HG02852 (cell line): Measurements from ENCODE around the gene OPHN1.

Source experiments
- ATAC-seq: cut with Tn5 transposase; IDR thresholded peaks from one replicate; pipeline ENCODE4 v1.9.1; 2021; ENCODE audit warnings: mild to moderate bottlenecking, moderate library complexity; ENCODE audit not compliant: unreplicated experiment

OPHN1 gene

DNA sequence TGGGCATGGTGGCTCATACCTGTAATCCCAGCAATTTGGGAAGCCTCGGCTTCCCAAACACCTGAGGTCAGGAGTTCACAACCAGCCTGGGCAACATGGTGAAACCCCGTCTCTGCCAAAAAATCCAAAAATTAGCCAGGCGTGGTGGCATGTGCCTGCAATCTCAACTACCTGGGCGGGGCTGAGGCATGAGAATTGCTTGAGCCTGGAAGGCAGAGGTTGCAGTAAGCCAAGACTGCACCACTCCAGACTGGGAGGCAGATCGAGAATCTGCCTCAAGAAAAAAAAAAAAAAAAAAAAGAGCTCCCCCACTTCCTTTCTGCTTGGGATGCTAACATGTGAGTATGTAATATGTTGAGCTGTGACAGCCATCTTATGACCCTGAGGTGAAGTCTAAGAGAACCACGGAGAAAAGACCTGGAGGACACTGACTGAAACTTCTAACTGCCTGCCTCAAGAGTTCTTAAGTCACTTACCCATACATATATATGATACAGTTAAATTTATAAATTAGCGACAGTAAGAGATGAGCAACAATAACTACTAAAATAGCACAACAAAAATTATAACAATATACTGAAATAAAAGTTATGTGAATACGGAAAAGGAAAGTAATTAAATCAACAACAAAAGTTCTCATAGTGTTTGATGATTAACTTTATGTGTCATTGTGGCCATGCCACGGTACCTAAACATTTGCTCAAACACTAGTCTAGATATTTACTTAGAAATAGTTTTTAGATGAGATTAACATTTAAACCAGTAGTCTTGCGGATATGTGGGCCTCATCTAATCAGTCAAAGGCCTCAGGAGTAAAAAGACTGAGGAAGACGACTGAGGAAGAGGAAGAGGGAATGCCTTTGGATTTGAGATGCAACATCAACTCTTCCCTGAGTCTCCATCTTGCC is 178.3 kb downstream of the OPHN1 start:
- no peak for ATAC-seq

DNA sequence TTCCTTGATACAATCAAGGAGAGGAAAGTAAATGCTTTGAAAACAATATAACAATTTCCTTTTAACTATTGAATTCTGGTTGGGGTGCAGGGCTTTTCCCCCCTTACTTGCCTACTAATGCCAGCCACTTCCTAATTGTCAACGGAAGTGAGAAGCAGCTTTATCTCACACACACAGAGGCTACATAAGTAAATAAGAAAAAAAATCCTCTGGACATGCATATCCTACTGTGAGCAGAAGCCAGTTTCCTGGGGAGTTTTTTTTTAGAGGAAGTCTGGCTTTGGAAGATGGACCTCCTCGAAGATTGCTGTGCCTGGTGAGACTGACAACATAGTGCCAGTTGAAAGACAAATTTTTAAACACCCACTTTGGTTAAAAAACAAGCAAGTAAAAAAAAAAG is 180.6 kb downstream of the OPHN1 start:
- ATAC-seq: no peak

DNA sequence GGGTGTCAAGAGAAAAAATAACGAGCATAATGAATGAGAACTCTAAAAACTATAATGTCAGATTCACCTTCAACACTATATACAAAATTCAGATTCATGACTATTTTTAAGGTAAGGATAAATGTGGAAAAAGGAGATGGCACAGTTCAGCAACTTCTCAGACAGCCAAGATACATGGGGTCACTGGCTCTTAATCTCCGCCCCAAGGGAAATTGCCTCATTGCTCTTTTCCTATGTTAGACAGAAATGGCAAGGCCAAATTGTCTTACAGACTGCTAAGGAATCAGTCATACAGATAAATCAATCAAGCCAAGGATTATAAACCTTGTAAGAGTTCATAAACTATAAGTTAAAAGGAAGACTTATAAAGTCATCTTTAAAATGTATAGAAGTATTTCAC is 183.4 kb downstream of the OPHN1 start:
- ATAC-seq: no peak

DNA sequence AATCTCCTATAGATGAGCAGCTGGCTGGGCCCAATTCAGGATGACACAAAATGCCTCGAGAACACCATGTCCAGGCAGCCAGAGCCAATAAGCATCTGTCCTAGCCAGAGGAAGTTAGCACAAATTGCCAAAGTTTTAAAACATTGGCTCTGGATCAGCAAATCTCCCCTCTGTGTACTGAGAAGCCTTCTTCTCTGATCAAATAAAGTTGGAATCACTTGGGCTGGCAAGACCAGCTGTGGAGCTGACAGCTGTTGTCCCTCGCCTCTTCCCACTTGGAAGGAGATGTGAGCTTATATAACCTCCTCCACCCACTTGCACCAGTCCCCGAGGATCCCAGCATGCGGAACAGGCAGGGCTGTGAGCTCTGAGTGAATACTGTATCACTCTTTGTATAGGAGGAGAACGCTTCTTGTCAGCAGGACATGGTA is 183.9 kb downstream of the OPHN1 start:
- no peak for ATAC-seq

DNA sequence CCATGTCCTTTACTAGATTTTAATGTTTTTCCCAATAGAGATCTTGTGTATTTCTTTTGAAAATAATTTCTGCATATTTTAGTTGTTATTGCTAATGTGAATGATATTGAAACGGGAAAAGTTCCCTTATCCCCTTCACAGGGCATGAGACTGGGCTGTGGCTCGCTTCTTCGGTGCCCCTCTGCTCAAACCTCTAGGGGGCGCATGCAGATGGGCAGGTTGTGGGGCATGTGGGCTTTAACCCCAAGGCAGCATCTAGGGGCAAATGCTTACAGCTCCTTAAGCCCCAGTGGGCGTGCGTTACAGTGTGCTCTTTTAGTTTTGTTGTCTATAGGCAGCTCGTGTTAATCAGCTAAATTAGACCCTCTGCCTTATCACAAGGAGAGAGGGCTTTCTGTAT is 194.7 kb downstream of the OPHN1 start:
- ATAC-seq: no peak

DNA sequence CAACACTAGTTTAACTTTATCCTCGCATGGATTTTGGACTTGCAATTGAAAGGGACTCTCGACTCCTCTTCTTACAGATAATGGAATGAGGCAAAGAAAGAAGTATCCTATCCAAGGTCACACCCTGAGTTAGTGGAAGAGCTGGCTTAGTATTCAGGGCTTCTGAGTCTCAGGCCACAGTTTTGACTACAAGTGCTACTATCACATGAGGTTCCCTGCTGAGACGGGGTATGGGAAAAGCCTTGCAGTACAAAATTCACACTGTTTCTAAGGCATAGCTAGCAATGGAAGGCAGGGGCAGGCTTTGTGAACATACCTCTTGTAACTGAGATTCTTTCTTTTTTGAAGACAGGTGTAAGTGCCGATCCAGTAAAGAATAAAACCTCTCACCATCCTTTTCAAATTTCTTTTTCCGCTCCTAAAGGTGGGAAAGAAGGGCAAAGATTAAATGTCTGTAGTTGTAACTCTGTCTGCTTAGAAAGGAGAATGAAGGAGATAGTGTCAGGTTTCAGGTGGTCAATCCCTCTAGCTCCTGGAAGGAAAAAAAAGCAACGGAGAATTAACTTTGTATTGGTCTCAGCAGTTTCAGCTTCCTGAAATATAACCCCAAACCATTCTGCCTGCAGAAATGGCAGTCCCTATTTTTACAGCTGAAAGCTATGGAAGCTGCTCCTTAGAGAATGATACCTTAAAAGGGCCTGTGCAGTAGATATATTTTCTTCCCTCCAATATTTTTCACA is 199.0 kb downstream of the OPHN1 start:
- no peak for ATAC-seq

DNA sequence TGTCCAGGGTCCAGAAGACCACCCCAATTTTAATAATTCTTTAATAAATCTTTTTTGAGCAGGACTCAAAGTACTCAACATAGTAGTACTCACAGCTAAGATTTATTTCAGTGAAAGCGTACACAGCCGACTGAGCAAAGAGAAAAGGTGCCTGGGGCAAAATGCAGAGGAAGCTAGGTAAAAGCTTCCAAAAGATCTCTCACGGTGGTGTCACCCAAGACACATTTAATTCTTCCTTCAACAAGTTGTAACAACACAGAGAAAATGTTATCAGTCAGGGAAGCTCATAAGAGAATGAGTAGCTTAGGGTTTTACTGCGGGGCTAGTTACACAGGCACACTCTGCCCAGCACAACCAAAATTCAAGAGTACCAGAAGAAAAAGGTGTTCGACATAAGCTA is 201.1 kb downstream of the OPHN1 start:
- no peak for ATAC-seq

DNA sequence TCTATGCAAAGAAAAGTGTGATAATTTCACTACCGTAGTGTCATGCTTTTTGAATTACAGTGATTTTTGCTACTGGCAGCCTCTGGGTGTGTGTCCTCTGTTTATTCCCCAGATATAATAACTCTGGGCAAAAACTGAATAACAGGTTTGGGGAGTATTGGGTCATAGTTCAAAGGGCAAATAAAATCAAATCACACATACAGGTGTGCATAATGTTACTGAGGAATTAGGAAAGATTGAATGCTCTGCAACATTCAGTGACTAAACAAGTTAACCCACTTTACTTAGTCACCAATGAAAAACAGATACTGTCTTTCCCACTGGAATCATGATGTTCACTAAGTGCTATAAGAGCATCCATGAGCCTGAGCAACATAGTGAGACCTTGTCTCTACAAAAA is 224.3 kb downstream of the OPHN1 start:
- no peak for ATAC-seq

DNA sequence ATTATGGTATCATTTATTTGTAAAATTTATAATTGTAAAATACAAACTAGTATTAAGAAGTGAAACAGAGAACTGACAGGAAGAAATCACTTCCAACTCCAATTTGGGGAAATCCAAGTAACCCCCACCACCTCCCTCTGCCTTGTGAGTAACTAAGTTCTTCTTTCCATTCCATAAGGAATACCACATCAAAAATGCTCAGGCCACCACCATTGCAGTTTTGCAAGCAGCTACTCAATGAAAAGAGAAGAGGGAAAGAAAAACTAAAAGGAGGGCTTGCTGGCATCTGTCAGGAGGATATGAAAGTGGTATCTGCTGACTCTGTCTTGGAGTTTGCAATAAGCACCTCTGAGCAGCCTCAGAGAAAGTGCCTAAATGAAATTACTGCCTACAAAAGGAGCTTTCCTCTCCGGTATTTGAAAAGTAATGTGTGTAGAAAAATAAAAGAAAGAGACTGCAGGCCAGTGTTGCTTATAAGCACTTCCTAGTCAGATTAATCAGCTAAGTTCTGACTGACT is 228.7 kb downstream of the OPHN1 start:
- ATAC-seq: no peak

DNA sequence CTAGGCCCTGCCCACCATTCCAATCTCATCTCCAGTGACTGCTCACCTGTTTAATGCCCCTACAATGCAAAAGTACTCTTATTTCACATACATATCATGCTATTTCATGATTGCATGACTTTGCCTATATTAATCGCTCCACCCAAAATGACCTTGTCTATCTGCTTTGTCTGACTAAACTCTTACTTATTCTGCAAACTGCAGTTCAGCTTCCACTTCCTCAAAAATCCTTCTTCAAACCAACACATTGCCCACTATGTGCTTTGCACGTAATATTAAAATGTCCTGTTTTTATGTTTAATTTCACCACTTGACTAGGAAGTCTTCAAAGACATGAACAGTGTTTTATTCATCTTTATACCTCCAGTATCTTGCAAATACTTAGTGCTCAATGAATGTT is 229.6 kb downstream of the OPHN1 start:
- no peak for ATAC-seq

DNA sequence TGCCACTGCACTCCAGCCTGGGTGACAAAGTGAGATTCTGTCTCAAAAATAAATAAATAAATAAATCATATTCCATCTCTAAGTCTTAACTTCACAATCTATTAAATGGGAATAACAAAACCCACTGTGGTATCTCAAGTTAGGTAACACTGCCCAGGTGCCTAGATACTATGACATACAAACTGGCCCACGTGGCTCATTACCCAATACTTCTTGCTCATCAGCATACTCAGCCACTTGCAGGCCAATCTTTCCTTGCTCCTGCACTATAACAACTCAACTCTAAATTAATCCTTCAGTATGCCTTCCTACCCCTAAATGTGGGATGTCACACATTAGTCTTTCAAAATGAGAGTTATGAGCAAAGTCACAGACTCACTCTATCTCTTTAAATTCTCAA is 230.1 kb downstream of the OPHN1 start:
- no peak for ATAC-seq

DNA sequence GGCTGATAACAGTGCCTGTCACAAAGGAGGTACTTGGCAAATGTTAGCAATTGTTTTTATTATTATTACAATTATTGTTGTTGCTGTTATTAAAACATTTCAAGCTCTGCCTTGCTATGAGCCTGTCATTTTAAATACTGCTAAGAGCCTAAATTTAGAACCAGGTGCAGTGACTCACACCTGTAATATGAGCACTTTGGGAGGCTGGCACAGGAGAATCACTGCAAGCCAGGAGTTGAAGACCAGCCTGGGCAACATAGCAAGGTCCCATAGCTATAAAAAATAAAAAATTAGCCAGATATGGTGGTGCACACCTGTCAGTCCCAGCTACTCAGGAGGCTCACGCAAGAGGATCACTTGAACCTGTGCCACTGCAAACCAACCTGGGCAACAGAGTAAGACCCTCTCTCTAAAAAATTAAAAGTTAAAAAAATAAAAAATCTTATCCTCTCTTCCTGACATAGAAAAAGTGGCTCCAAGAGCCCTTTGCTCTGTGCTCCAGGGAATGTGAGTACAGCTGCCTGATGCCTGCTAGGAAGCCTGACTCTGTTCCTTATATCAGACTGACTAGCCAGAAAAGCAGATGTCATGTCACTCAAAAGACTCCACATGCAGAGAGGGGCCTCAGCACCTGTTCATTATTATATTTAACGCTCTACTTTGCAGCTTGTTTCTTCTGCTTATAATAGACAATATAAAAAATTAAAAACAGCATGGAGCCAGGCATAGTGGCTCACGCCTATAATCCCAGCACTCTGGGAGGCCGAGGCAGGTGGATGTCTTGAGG is 234.0 kb downstream of the OPHN1 start:
- no peak for ATAC-seq

DNA sequence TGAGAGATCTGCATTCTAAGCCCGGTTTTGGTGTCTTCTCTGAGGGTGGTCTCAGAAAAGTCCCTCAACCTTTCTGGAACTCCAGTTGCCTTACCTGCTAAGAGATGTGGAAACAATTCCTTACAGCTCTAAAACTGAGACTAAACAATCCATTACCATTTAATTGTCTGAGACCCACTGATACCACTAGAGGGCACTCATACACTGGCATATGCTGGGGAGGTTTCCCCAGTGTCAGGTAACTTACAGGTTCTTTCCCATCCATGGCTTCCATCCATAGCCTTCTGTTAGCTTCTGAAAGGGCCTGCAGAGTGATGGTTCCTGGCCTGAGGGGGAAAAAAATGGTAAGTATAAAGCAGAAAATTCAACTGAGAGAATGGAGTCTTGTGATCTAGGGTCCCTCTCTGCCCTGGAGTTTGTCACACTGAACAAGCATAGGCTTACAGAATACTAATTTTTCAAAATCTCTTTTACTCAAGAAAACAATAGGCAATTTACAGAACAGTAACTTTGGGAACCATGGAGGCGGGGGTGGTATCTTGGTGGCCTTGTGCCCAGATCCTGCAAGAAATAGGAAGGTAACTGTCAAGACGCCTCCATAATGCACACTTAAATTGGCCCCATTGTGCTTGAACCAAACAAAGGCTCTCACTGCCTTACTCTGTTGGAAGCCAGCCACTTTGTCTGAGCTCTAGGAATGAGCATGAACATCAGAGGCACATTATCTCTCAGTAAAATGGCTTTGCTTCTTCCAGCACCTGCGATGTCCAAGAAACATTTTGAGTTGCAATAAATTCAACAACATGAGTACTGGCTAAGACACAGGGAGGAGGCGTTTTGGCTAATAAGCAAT is 236.1 kb downstream of the OPHN1 start:
- ATAC-seq: peak; percentile 83

DNA sequence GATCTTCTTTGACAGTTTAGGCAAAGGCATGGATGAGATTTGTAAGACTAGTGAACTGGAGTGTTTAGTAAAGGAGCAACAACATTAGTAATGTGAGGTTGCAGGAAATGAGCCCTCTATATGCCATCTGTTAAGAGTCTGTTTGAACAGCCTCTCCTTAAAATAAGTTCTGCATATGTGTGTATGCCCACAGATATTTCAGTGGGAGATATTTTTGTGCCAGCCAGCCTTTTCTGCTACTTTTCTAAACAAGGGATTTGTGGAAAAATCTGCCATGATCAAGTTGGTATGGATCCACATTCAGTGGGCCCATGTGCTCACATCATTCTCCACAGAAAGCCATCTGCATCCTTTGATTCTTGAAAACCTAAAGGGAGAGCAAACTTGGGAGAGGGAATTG is 237.7 kb downstream of the OPHN1 start:
- no peak for ATAC-seq

DNA sequence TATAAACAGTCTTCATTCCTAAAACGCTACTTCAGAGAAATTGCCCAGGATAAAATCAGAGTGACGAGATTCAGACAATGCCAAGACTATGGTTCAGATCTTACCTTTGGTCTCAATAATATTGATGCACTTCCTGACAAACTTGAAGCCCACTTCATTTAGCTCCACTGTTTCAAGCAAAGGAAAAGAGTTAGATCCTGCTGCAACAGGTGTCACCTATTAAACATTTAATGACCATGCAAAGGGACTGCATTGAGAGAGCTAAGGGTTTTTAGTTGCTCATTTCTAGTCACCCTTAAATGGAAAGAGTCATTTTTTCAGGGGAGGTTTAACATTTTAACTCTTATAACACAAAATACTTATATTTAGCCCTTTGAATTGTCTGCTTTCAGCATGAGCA is 239.5 kb downstream of the OPHN1 start:
- no peak for ATAC-seq

DNA sequence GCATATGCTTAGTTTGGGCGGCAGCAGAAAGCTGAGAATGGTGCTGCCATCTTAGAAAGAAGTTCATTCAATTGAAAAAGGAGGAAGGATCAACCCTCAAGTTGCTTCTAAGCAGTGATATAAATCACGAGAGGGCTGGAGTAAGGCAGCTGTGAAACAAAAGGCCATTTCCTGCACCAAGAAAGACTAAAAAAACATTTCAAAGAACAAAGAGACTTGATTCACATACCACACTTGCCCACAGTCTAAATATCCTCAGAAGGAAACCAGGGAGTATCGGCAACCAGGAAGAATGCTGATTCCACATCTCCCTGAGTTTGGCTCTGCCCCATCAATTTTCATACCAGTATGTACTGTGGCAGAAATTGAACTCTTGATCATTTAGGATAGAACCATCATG is 240.1 kb downstream of the OPHN1 start:
- no peak for ATAC-seq

DNA sequence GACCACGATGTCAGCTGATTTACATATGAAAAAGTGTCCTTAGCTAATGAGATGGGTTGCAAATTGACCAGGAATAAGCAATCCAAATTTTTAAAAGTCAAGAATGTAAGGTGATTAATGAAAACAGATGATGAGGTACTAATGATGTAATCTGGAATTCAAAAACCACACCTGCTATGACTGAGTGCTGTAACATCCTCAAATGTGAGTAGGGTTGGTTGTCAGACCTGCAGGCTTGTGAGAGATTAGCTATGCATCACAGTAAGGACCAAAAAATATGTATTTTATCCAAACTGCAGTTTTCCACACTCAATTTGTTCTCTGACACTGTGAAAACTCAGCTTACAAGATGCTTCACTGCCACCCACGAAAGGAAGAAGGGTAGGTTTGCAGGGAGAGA is 242.5 kb downstream of the OPHN1 start:
- no peak for ATAC-seq

DNA sequence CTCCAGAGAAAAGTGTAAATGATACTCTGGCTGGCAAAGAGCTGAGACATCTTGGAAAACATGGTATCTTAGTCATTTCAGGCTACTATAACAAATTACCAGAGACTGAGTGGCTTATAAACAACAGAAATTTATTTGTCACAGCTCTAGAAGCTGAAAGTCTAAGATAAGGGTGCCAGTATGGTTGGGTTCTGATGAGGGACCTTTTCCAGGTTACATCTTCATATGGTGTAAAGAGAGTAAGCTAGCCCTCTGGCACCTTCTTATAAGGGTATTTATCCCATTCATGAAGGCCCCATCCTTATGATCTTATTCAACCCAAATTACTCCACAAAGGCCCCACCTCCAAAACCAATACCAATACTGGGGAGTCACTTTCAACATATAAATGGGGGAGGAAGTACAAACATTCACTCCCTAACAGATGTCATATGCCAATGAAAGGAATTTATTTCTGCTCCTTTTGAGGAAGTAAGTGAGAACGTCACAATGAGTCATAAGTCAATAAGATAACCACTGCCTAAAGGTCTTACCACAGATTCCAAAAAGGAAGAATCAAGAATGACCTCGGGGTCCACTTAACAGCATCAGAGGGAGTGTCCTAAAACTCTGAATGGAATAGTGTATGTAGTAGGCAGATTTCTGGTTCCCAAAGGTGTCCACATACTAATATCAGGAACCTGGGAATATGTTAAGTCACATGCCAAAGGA is 246.6 kb downstream of the OPHN1 start:
- ATAC-seq: no peak

DNA sequence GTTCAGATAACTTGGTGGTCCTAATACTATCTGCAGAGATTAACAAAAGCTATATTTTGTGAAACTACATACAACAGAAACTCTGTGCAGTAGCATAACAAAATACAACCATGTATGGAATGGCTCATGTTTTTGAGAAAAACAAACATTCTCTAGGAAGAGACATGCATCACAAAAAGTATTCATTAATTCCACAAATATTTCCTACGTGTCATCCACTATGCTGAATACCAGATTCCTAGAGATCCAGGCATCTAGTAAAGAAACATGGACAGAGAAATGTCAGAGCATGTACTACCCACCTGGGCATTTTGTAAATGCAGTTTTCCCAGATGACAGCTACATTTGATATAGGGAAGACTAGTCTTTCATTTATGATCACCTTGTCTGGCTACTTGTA is 248.1 kb downstream of the OPHN1 start:
- no peak for ATAC-seq
